ENCODE data around the gene PCAT6.
"Not testable (repeated sequence)": the region's sequence is repeated elsewhere in the genome, so short reads cannot be mapped to it uniquely, and the experiment has no call there.

The PCAT6 gene

DNA sequence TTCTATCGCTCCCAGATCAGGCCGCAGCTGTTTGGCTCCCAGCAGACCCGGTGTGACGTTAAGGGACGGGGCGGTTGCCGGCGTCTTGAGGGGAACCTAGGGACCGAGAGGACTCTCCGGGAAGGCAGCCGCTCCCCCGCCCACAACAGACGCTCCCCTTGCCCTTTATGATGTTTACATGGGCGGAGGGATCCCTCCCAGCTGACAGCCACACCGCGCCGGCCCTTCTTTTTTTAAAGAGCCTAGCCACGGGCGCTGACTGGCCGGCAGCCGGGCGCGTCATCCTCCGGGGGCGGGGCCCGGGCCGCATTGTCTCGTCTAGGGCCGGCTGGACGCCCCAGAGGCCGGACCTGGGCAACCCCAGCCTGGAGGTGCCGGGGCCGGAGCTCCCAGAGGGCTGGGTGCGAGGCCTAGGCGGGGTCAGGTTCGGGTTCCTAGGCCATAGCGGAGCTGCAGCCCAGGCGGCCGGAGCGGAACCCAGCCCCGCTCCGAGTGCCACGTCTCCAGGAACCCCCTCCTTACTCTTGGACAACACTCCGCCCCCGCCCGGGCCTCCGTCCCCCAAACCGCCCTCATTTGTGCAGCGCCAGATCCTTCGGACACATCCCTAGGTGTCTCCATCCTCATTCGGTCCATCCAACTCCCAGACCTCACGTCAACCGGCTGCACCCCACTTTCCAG, at the start of gene PCAT6:
PCAT6 (plus strand) TSS at position 340 of the 681 bp plus-strand sequence.
- H3K9ac ChIP-seq (ENCODE audit: low read depth, low read length): peak within 1 kb of the TSS; percentile 96
- no peaks in the 10 kb centered on the region for H3K36me3 ChIP-seq (ENCODE audit: insufficient read depth, low read length)
- peaks cover 25% of the 10 kb centered on the region for H3K4me1 ChIP-seq (ENCODE audit: insufficient read depth, low read length)
- H3K9me3 ChIP-seq (ENCODE audit: control insufficient read depth, insufficient read depth, low read length): no peaks in the 10 kb centered on the region

DNA sequence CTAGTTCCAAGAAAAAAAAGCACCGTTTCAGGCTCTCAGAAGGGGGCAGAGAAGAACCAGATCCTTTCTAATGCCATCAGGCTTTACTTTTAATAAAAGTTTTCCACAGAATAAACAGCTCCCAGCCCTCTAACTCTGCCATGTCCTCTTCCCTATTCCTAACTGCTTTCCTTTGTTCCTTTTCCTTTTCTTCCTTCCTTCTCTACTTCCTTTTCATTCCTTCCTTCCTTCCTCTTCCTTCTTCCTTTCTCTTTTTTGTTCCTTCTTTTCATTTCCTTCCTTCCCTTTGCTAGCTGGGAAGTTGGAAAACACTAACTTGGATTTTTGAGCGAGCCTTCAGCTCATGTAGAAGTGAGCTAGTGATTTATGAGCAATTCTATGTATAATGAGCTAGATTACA, 48.7 kb upstream of the PCAT6 start:
- H3K9ac ChIP-seq (ENCODE audit: low read depth, low read length): no peak overlapping the region
- H3K9me3 ChIP-seq (ENCODE audit: control insufficient read depth, insufficient read depth, low read length): no peaks in the 10 kb centered on the region
- no peaks in the 10 kb centered on the region for H3K4me1 ChIP-seq (ENCODE audit: insufficient read depth, low read length)
- peaks cover 25% of the 10 kb centered on the region for H3K36me3 ChIP-seq (ENCODE audit: insufficient read depth, low read length)

DNA sequence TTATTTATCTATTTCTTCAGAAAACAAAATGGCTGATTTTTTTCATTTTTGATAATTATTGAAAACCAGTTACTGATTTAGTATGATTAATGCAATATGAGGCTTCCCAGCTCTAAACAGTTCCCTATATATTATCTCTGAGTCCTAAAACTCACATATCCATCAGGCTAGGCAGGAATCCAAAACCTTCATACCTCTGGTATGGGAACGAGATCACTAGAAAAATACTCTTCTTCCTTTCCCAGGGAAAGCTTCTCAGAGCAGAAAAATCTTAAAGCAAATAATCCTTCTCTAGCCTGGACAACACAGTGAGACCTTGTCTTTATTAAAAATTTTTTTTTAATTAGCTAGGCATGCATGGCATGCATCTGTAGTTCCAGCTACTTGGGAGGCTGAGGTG, 45.0 kb upstream of the PCAT6 start:
- Histone ChIP-seq H3K4me1 (ENCODE audit: insufficient read depth, low read length) (no peaks in the 10 kb centered on the region), H3K9me3 (ENCODE audit: control insufficient read depth, insufficient read depth, low read length) (no peaks in the 10 kb centered on the region), H3K9ac (ENCODE audit: low read depth, low read length) (no peak overlapping the region), H3K36me3 (ENCODE audit: insufficient read depth, low read length) (peaks cover 11% of the 10 kb centered on the region)

DNA sequence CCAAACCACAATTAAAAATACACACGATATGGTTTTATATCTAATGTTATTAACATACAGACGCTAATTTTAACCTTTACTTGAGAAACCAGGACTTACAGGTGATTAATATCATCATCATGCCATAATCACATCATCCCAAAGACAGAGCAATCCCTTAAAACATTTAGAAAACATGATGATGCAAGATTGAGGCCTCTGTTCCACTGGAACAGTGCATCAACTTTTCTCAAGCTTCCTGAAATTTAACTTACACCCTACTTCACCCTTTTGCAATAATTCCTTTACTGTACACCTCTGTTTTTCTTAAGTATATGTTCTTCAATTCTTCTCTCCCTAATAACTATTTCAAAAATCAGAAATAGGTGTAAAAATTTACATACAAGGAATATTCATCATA, 40.6 kb upstream of the PCAT6 start:
- peaks cover 15% of the 10 kb centered on the region for H3K36me3 ChIP-seq (ENCODE audit: insufficient read depth, low read length)

DNA sequence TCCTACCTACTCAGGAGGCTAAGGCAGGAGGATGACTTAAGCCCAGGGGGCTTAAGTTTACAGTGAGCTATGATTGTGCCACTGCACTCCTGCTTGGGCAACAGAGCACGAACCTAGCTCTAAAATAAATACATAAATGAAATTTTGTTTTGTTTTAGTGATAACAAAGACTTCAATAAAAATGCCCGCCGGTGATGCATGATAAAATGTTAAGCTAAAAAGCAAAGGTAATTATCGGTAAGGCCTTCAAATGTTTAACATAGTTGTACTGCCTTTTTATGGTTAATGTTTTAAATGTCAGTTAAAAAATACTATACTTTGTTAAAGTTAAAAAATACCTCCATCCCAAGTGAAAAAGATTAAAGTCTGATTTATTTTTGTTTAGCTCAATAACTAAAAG, 29.6 kb upstream of the PCAT6 start:
- Histone ChIP-seq H3K4me1 (ENCODE audit: insufficient read depth, low read length) (no peaks in the 10 kb centered on the region), H3K9me3 (ENCODE audit: control insufficient read depth, insufficient read depth, low read length) (no peaks in the 10 kb centered on the region), H3K9ac (ENCODE audit: low read depth, low read length) (no peak overlapping the region), H3K36me3 (ENCODE audit: insufficient read depth, low read length) (0 out of 2 replicates have a peak, but pooled peaks cover 3% of the 10 kb centered on the region)

More for the DNA sequence above, 40.6 kb upstream of the PCAT6 start:
- Histone ChIP-seq H3K9me3 (ENCODE audit: control insufficient read depth, insufficient read depth, low read length) (no peaks in the 10 kb centered on the region), H3K9ac (ENCODE audit: low read depth, low read length) (no peak overlapping the region), H3K4me1 (ENCODE audit: insufficient read depth, low read length) (no peaks in the 10 kb centered on the region)

DNA sequence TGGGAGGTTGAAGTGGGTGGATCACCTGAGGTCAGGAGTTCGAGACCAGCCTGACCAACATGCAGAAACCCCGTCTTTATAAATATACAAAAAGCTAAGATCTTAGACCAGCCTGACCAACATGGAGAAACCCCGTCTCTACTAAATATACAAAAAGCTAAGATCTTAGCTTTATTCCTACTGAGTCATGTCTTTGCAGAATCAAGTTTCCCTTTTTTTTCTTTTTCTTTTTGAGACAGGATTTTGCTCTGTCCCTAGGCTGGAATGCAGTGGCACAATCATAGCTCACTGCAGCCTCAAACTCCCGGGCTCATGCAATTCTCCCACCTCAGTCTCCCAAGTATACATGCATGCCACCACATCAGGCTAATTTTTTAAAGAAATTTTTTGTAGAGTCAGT, 23.9 kb upstream of the PCAT6 start:
- Histone ChIP-seq H3K4me1 (ENCODE audit: insufficient read depth, low read length) (no peaks in the 10 kb centered on the region), H3K9ac (ENCODE audit: low read depth, low read length) (no peak overlapping the region), H3K9me3 (ENCODE audit: control insufficient read depth, insufficient read depth, low read length) (no peaks in the 10 kb centered on the region), H3K36me3 (ENCODE audit: insufficient read depth, low read length) (no peaks in the 10 kb centered on the region)

DNA sequence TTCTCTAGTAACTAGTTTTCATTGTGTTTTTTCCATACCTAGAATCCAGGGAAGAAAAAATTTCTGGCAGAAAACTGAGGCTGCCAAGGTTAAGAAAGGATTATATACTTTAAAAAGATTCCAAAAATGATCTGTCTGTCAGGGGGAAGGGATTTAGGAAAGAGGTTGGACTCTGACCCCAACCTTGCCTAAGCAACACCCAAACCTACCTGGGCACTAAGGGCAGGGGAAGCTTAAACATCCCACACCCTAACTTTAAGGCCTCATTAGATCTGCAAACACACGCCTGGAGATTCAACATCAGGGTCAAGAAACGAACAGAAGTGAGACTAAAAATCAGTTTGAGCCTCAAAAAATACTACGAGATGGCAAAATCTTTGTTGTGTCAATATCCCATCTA, 22.0 kb upstream of the PCAT6 start:
- Histone ChIP-seq H3K36me3 (ENCODE audit: insufficient read depth, low read length) (no peaks in the 10 kb centered on the region), H3K9me3 (ENCODE audit: control insufficient read depth, insufficient read depth, low read length) (no peaks in the 10 kb centered on the region), H3K4me1 (ENCODE audit: insufficient read depth, low read length) (no peaks in the 10 kb centered on the region), H3K9ac (ENCODE audit: low read depth, low read length) (no peak overlapping the region)

DNA sequence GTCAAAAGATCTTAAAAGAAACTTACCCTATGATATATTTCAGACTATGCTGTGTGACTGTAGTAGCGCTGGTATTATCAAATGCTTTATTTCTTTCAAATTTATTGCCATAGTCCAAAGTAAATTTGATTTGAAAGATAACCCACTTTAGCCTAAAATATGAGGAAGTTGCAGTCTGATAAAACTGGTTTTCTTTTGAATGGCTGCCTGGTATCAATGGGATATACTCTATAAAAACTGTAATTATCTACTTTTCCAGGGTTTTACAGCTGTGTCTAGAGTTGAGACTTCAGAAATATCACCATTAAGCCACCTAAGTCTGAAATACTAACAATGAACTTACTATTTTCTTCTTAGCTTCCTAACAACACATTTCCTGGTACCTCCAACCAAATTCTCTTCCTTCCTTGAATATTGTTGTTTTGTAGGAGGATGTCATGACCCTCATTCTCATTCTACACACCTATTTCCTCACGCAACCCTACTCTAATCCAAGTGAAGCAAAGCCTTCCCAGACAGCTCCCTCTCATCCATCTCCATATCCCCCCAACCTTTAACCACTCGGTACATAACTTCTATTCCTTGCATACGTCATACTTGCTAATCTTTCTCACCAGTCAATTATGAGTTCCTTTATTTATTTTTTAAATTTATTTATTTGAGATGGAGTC, 19.5 kb upstream of the PCAT6 start:
- Histone ChIP-seq H3K36me3 (ENCODE audit: insufficient read depth, low read length) (no peaks in the 10 kb centered on the region), H3K9ac (ENCODE audit: low read depth, low read length) (no peak overlapping the region), H3K4me1 (ENCODE audit: insufficient read depth, low read length) (no peaks in the 10 kb centered on the region), H3K9me3 (ENCODE audit: control insufficient read depth, insufficient read depth, low read length) (no peaks in the 10 kb centered on the region)

DNA sequence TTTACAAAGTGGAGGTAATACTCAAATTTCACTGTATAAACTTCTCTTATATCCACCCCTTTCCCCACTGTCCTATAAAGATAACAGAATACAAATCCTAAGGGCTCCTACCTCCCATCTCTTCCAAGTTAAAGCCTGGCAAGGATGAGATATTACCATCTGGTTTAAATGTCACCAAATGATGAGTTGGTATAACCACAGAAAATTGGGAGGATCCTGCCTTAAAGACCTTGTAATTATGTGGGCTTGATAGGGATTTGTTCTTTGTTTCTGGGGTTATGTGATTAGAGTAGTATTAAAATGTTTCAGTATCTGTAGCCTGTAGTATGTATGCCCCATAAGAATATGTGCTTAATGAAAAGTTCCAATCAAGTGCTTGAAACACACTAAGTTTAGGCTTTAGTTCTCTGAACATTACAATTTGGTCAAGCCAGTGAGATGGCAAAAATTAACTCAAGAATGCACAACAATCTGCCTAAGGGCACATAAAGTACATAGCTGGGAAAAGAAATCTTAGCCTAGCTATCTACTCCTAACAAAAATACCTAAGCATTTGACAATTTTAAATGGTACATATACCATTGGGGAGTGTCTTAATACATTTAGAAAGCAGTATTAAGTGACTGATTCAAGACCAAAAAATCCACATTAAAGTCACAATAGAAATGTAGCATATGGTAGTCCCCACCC, 16.6 kb upstream of the PCAT6 start:
- Histone ChIP-seq H3K9me3 (ENCODE audit: control insufficient read depth, insufficient read depth, low read length) (no peaks in the 10 kb centered on the region), H3K36me3 (ENCODE audit: insufficient read depth, low read length) (peaks cover 2% of the 10 kb centered on the region; the same call in 1 of the 2 replicates), H3K9ac (ENCODE audit: low read depth, low read length) (no peak overlapping the region), H3K4me1 (ENCODE audit: insufficient read depth, low read length) (no peaks in the 10 kb centered on the region)

DNA sequence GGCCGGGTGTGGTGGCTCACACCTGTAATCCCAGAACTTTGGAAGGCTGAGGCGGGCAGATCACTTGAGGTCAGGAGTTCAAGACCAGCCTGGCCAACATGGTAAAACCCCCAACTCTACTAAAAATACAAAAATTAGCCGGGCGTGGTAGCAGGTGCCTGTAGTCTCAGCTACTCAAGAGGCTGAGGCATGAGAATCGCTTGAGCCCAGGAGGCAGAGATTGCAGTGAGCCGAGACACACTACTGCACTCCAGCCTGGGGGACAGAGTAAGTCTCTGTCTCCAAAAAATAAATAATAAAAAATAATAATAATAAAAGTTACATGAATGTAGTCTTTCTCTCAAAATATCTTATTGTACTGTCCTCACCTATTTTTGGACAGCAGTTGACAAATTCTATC, 15.8 kb upstream of the PCAT6 start:
- not testable (repeated sequence) for H3K9ac ChIP-seq (ENCODE audit: low read depth, low read length); H3K4me1 ChIP-seq (ENCODE audit: insufficient read depth, low read length); H3K9me3 ChIP-seq (ENCODE audit: control insufficient read depth, insufficient read depth, low read length); H3K36me3 ChIP-seq (ENCODE audit: insufficient read depth, low read length)

DNA sequence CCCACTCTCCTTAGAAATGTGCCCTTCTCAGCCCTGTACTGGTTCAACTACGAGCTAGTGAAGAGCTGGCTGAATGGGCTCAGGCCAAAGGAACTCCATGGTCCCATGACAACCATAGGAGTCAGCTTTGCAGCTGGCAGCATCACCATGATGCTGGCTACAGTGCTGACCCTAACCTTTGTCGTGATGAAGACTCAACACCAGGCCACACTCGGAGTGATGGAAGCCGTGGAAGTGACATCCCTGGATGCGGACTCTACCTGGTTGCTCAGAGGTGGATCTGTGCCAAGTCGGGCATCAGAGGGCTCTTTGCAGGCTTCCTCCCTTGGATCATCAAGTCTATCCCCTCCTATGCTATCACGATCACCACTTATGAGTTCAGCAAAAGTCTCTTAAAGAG, 14.1 kb upstream of the PCAT6 start:
- H3K4me1 ChIP-seq (ENCODE audit: insufficient read depth, low read length): no peaks in the 10 kb centered on the region
- H3K9ac ChIP-seq (ENCODE audit: low read depth, low read length): no peak overlapping the region
- peaks cover 2% of the 10 kb centered on the region for H3K36me3 ChIP-seq (ENCODE audit: insufficient read depth, low read length)
- no peaks in the 10 kb centered on the region for H3K9me3 ChIP-seq (ENCODE audit: control insufficient read depth, insufficient read depth, low read length)

DNA sequence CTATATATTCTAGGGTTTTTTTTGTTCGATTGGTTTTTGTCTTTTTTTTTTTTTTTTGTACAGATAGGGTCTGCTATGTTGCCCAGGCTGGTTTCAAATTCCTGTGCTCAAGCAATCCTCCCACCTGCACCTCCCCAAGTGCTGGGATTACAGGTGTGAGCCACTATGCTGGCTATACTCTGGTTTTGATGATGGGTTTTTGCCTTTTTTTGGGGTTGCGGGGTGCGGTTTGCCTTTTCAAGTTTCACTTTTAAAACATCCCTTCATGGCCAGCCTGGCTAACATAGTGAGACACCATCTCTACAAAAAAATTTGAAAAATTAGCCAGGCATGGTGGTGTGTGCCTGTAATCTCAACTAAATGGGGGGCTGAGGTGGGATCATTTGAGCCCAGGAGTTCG, 12.5 kb upstream of the PCAT6 start:
- Histone ChIP-seq H3K36me3 (ENCODE audit: insufficient read depth, low read length) (peaks cover 2% of the 10 kb centered on the region), H3K9ac (ENCODE audit: low read depth, low read length) (no peak overlapping the region), H3K9me3 (ENCODE audit: control insufficient read depth, insufficient read depth, low read length) (no peaks in the 10 kb centered on the region), H3K4me1 (ENCODE audit: insufficient read depth, low read length) (0 out of 2 replicates have a peak, but pooled peaks cover 3% of the 10 kb centered on the region)

DNA sequence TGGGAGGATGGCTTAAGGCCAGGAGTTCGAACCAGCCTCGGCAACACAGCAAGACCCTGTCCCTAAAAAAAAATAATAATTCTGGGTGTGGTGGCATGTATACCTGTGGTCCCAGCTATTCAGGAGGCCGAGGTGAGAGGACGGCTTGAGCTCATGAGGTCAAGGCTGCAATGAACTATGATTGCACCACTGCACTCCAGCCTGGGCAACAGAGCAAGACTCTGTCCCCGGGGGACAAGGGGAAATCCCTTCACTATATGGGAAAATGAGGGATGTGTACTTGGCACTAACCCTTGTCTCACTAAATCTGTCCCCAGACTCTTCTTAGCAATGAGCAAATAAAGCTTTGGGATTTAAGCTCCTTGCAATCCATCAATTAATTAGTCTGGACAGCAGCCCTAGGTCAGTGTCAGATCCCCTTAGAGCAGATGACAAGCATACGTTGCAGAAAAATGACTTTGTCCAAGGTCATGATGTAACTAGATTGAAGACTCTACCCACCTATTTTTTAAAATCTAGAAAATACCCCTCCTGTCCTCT, 11.9 kb upstream of the PCAT6 start:
- Histone ChIP-seq H3K9me3 (ENCODE audit: control insufficient read depth, insufficient read depth, low read length) (no peaks in the 10 kb centered on the region), H3K9ac (ENCODE audit: low read depth, low read length) (no peak overlapping the region), H3K4me1 (ENCODE audit: insufficient read depth, low read length) (0 out of 2 replicates have a peak, but pooled peaks cover 4% of the 10 kb centered on the region), H3K36me3 (ENCODE audit: insufficient read depth, low read length) (peaks cover 2% of the 10 kb centered on the region)

DNA sequence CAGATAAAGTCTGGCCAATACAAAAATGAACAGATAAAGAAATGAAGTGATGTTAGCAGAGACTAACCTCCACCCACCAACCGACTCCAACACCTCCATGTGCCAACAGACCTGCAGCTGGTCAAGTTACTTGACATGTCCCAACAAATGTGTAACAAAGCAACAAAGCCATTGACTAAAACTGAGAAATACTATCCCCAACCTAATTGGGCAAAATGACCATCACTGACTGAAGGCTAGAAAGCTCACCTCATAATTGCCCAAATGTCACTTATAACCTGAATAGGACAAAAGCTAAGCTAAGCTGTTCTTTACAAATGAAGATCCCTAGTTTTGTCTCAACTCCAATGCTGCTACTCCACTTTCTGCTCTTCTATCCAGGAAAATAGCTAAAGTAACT, 10.0 kb upstream of the PCAT6 start:
- Histone ChIP-seq H3K9me3 (ENCODE audit: control insufficient read depth, insufficient read depth, low read length) (no peaks in the 10 kb centered on the region), H3K9ac (ENCODE audit: low read depth, low read length) (no peak overlapping the region), H3K4me1 (ENCODE audit: insufficient read depth, low read length) (peaks cover 19% of the 10 kb centered on the region), H3K36me3 (ENCODE audit: insufficient read depth, low read length) (peaks cover 2% of the 10 kb centered on the region)

Measured in ES-I3 (cell line).